ENCODE results near the gene JAK1. TPM values are rescaled to one million over a fixed set of nuclear protein-coding genes. Genes with fewer than 3 reads are reported as not detected.
A peak's percentile ranks its signal among the peaks of the same experiment; 100 is the strongest.

JAK1 gene
- total RNA-seq, 1 experiment from 2014 or later, result 339 TPM

GRCh38 chr1:64881281-64881680 is 85.1 kb downstream of the JAK1 start:
- BruUV-seq (replicated peaks), result no TSS peak
- intact Hi-C loops (cut with micrococcal nuclease; ENCODE audit: unreplicated experiment), result no loop called here
- ChIA-PET POLR2A (ENCODE audit: low non-redundant PET) (interaction anchor here (0.6 to 0.7 kb wide), 2 partner anchors 9 to 16 kb away, joined by 3 read pairs; no protein-coding TSS in a partner anchor), CTCF (no interaction called here)
- no peak overlapping the region for H3K4me3 ChIP-seq (ENCODE audit: low read depth, low read length, poor library complexity, severe bottlenecking)
- no peaks in the 10 kb centered on the region for H3K27me3 ChIP-seq (replicated peaks; ENCODE audit: insufficient read depth, low read depth, low read length, poor library complexity)
- DNase-seq (ENCODE audit: low spot score), result no peak
- no peaks in the 10 kb centered on the region for H3K9me3 ChIP-seq (ENCODE audit: low read depth, low read length, poor library complexity, severe bottlenecking)
- H3K4me1 ChIP-seq (ENCODE audit: insufficient read depth, low read length, poor library complexity, severe bottlenecking), result peaks cover 12% of the 10 kb centered on the region
- peaks cover 77% of the 10 kb centered on the region for H3K36me3 ChIP-seq (ENCODE audit: insufficient read depth, low read length, poor library complexity, severe bottlenecking)
- TF ChIP-seq CTCF (conservative IDR thresholded peaks at IDR 0.05; ENCODE audit: low read depth, low read length), result no peak
- no peak for TF ChIP-seq EZH2 (IDR thresholded peaks at IDR 0.05; ENCODE audit: borderline replicate concordance, low read depth, low read length, poor library complexity, severe bottlenecking)
- H3K27ac ChIP-seq (ENCODE audit: low read depth, low read length, poor library complexity, severe bottlenecking), result peak overlapping the region; percentile 25

- POLR2A ChIA-PET (ENCODE audit: low non-redundant PET), result no interaction called here
- H3K9me3 ChIP-seq (ENCODE audit: low read depth, low read length, poor library complexity, severe bottlenecking), result no peaks in the 10 kb centered on the region
- H3K4me1 ChIP-seq (ENCODE audit: insufficient read depth, low read length, poor library complexity, severe bottlenecking), result peaks cover 12% of the 10 kb centered on the region
- H3K27me3 ChIP-seq (replicated peaks; ENCODE audit: insufficient read depth, low read depth, low read length, poor library complexity), result no peaks in the 10 kb centered on the region
- no peak overlapping the region for H3K4me3 ChIP-seq (ENCODE audit: low read depth, low read length, poor library complexity, severe bottlenecking)
- peaks cover 78% of the 10 kb centered on the region for H3K36me3 ChIP-seq (ENCODE audit: insufficient read depth, low read length, poor library complexity, severe bottlenecking)
- H3K27ac ChIP-seq (ENCODE audit: low read depth, low read length, poor library complexity, severe bottlenecking), result peak overlapping the region; percentile 35
- CTCF ChIA-PET, result no interaction called here
- no peak for DNase-seq (ENCODE audit: low spot score)
- no peak for TF ChIP-seq EZH2 (IDR thresholded peaks at IDR 0.05; ENCODE audit: borderline replicate concordance, low read depth, low read length, poor library complexity, severe bottlenecking)
- TF ChIP-seq CTCF (conservative IDR thresholded peaks at IDR 0.05; ENCODE audit: low read depth, low read length), result no peak
- intact Hi-C loops (cut with micrococcal nuclease; ENCODE audit: unreplicated experiment), result no loop called here
- no TSS peak for BruUV-seq (replicated peaks)
Observed at GRCh38 chr1:64880449-64880848, 85.9 kb downstream of the JAK1 start.

GRCh38 chr1:64878931-64879611 is 87.3 kb downstream of the JAK1 start:
- Histone ChIP-seq H3K4me3 (ENCODE audit: low read depth, low read length, poor library complexity, severe bottlenecking) (no peak overlapping the region), H3K4me1 (ENCODE audit: insufficient read depth, low read length, poor library complexity, severe bottlenecking) (peaks cover 5% of the 10 kb centered on the region), H3K27me3 (replicated peaks; ENCODE audit: insufficient read depth, low read depth, low read length, poor library complexity) (no peaks in the 10 kb centered on the region), H3K9me3 (ENCODE audit: low read depth, low read length, poor library complexity, severe bottlenecking) (no peaks in the 10 kb centered on the region), H3K27ac (ENCODE audit: low read depth, low read length, poor library complexity, severe bottlenecking) (no peak overlapping the region), H3K36me3 (ENCODE audit: insufficient read depth, low read length, poor library complexity, severe bottlenecking) (peaks cover 92% of the 10 kb centered on the region)
- no TSS peak for BruUV-seq (replicated peaks)
- intact Hi-C loops (cut with micrococcal nuclease; ENCODE audit: unreplicated experiment), result no loop called here
- no peak for DNase-seq (ENCODE audit: low spot score)
- CTCF ChIA-PET, result no interaction called here
- TF ChIP-seq CTCF (conservative IDR thresholded peaks at IDR 0.05; ENCODE audit: low read depth, low read length), result no peak
- TF ChIP-seq EZH2 (IDR thresholded peaks at IDR 0.05; ENCODE audit: borderline replicate concordance, low read depth, low read length, poor library complexity, severe bottlenecking), result no peak
- POLR2A ChIA-PET (ENCODE audit: low non-redundant PET), result no interaction called here
